Esophagus squamous epithelium (tissue), 4 donors: ENCODE results near the gene DUSP15.

Source experiments
- CTCF ChIP-seq, 6 experiments: fragments of 450-650 bp in 4 of 6; fragments of 200-600 bp in 2 of 6; sonication (generic) in 2 of 6; IDR thresholded peaks; one replicate each; pipeline ENCODE4 v1.5.1; 2016 to 2019; ENCODE audit warnings: antibody characterized with exemption in 6 of 6, mild to moderate bottlenecking in 4 of 6, moderate library complexity in 4 of 6
- POLR2A ChIP-seq, 4 donors: fragments of 450-650 bp; IDR thresholded peaks; one replicate each; pipeline ENCODE4 v1.6.1; 2017; ENCODE audit warnings: antibody characterized with exemption in 4 of 4, mild to moderate bottlenecking in 4 of 4, moderate library complexity in 3 of 4

- TF ChIP-seq POLR2A (IDR thresholded peaks at IDR 0.05) (no peak), CTCF (IDR thresholded peaks at IDR 0.05) (no peak)
Measured at GRCh38 chr20:31811198-31811597, 59.1 kb downstream of the DUSP15 start.
